ENCODE results near the gene FLYWCH2. TPM values are rescaled to one million over a fixed set of nuclear protein-coding genes. Genes with fewer than 3 reads are reported as not detected.

The FLYWCH2 gene
- total RNA-seq, 1 experiment from 2014 or later, result 33.7 TPM

DNA sequence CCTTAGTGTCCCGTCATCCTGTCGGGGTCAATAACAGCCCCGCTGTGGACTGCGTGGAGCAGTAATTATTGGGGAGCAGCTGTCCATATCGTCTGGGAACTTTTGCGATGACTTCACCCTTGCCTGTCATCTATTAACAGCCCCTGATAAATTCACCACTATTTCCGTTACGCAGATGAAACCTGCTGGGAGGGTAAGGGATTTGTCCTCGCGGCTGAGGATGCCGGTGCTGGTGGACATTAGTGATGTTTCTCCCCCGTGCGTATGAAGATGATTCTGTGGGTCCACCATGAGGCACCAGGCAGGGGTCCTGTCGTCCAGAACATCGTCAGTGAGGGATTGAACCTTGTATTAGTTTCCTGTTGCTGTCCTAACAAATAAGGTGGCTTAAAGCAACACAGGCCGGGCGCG lies 1.0 kb downstream of the FLYWCH2 start:
- intact Hi-C loops (cut with micrococcal nuclease), result no loop called here
- Histone ChIP-seq H3K9me2 (ENCODE audit: insufficient read depth) (no peaks in the 10 kb centered on the region), H3K9ac (ENCODE audit: low read length) (peak overlapping the region; percentile 93), H3K79me2 (ENCODE audit: insufficient read depth, low read length) (peaks cover 17% of the 10 kb centered on the region; the same call in 1 of the 2 replicates), H3K4me1 (ENCODE audit: control insufficient read depth in 1 of 2, insufficient read depth in 2 of 2, low read length in 2 of 2) (peaks cover 9 to 18% of the 10 kb centered on the region in 2 experiments), H3K9me3 (ENCODE audit: control insufficient read depth in 1 of 2, insufficient read depth in 1 of 2, low read depth in 1 of 2, low read length in 2 of 2) (peaks cover 0 to 7% of the 10 kb centered on the region in 2 experiments; a peak in 1 of 4 replicates), H3K4me3 (replicated peaks in 1 of 2; ENCODE audit: low read depth in 1 of 2, low read length in 2 of 2) (peak overlapping the region; percentile 80 to 98), H3K4me2 (ENCODE audit: low read length) (peak overlapping the region; percentile 94), H4K20me1 (ENCODE audit: insufficient read depth) (no peaks in the 10 kb centered on the region), H3K27ac (ENCODE audit: low read depth, low read length) (peak overlapping the region; percentile 78), H2AFZ (ENCODE audit: low read depth, low read length, poor library complexity, severe bottlenecking) (no peak overlapping the region), H3K27me3 (ENCODE audit: insufficient read depth, low read length) (no peaks in the 10 kb centered on the region), H3K36me3 (ENCODE audit: control insufficient read depth in 1 of 2, insufficient read depth in 2 of 2, low read length in 2 of 2) (no peaks in the 10 kb centered on the region)
- no peak for TF ChIP-seq YY1 (IDR thresholded peaks at IDR 0.05; ENCODE audit: extremely low read depth, insufficient replicate concordance, low read depth, low read length)
- no peak for TF ChIP-seq EZH2 (IDR thresholded peaks at IDR 0.05)
- TF ChIP-seq JUND (IDR thresholded peaks at IDR 0.05), result no peak
- TF ChIP-seq, protein P1, sequence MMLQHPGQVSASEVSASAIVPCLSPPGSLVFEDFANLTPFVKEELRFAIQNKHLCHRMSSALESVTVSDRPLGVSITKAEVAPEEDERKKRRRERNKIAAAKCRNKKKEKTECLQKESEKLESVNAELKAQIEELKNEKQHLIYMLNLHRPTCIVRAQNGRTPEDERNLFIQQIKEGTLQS (IDR thresholded peaks at IDR 0.05), result no peak
- TF ChIP-seq, protein P2, sequence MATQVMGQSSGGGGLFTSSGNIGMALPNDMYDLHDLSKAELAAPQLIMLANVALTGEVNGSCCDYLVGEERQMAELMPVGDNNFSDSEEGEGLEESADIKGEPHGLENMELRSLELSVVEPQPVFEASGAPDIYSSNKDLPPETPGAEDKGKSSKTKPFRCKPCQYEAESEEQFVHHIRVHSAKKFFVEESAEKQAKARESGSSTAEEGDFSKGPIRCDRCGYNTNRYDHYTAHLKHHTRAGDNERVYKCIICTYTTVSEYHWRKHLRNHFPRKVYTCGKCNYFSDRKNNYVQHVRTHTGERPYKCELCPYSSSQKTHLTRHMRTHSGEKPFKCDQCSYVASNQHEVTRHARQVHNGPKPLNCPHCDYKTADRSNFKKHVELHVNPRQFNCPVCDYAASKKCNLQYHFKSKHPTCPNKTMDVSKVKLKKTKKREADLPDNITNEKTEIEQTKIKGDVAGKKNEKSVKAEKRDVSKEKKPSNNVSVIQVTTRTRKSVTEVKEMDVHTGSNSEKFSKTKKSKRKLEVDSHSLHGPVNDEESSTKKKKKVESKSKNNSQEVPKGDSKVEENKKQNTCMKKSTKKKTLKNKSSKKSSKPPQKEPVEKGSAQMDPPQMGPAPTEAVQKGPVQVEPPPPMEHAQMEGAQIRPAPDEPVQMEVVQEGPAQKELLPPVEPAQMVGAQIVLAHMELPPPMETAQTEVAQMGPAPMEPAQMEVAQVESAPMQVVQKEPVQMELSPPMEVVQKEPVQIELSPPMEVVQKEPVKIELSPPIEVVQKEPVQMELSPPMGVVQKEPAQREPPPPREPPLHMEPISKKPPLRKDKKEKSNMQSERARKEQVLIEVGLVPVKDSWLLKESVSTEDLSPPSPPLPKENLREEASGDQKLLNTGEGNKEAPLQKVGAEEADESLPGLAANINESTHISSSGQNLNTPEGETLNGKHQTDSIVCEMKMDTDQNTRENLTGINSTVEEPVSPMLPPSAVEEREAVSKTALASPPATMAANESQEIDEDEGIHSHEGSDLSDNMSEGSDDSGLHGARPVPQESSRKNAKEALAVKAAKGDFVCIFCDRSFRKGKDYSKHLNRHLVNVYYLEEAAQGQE (IDR thresholded peaks at IDR 0.05; ENCODE audit: low read depth), result no peak
- no peak for TF ChIP-seq POLR2A (IDR thresholded peaks at IDR 0.05; ENCODE audit: borderline replicate concordance, extremely low read depth, insufficient read depth, insufficient read length)
- no peak for TF ChIP-seq TCF7L2 (IDR thresholded peaks at IDR 0.05; ENCODE audit: borderline replicate concordance, extremely low read depth, insufficient read depth, insufficient read length)
- no peak for TF ChIP-seq CBX3 (IDR thresholded peaks at IDR 0.05; ENCODE audit: low read depth)
- TF ChIP-seq, protein P3, sequence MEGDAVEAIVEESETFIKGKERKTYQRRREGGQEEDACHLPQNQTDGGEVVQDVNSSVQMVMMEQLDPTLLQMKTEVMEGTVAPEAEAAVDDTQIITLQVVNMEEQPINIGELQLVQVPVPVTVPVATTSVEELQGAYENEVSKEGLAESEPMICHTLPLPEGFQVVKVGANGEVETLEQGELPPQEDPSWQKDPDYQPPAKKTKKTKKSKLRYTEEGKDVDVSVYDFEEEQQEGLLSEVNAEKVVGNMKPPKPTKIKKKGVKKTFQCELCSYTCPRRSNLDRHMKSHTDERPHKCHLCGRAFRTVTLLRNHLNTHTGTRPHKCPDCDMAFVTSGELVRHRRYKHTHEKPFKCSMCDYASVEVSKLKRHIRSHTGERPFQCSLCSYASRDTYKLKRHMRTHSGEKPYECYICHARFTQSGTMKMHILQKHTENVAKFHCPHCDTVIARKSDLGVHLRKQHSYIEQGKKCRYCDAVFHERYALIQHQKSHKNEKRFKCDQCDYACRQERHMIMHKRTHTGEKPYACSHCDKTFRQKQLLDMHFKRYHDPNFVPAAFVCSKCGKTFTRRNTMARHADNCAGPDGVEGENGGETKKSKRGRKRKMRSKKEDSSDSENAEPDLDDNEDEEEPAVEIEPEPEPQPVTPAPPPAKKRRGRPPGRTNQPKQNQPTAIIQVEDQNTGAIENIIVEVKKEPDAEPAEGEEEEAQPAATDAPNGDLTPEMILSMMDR (IDR thresholded peaks at IDR 0.05 in 2 of 3, conservative IDR thresholded peaks at IDR 0.05 in 1 of 3; ENCODE audit: borderline replicate concordance in 1 of 3, insufficient read depth in 1 of 3, low read depth in 2 of 3, low read length in 2 of 3), result no peak
- TF ChIP-seq EGR1 (IDR thresholded peaks at IDR 0.05; ENCODE audit: low read depth), result no peak
- TF ChIP-seq POLR2AphosphoS5 (IDR thresholded peaks at IDR 0.05; ENCODE audit: low read depth, low read length), result no peak
- TF ChIP-seq, protein P4, sequence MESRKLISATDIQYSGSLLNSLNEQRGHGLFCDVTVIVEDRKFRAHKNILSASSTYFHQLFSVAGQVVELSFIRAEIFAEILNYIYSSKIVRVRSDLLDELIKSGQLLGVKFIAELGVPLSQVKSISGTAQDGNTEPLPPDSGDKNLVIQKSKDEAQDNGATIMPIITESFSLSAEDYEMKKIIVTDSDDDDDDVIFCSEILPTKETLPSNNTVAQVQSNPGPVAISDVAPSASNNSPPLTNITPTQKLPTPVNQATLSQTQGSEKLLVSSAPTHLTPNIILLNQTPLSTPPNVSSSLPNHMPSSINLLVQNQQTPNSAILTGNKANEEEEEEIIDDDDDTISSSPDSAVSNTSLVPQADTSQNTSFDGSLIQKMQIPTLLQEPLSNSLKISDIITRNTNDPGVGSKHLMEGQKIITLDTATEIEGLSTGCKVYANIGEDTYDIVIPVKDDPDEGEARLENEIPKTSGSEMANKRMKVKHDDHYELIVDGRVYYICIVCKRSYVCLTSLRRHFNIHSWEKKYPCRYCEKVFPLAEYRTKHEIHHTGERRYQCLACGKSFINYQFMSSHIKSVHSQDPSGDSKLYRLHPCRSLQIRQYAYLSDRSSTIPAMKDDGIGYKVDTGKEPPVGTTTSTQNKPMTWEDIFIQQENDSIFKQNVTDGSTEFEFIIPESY (IDR thresholded peaks at IDR 0.05; ENCODE audit: extremely low read depth, insufficient replicate concordance, low read length), result no peak
- no peak for TF ChIP-seq CEBPB (IDR thresholded peaks at IDR 0.05; ENCODE audit: low read depth)
- TF ChIP-seq SIN3A (IDR thresholded peaks at IDR 0.05; ENCODE audit: low read depth), result no peak
- TF ChIP-seq, protein P5, sequence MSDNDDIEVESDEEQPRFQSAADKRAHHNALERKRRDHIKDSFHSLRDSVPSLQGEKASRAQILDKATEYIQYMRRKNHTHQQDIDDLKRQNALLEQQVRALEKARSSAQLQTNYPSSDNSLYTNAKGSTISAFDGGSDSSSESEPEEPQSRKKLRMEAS (IDR thresholded peaks at IDR 0.05), result no peak
- no peak for TF ChIP-seq SRF (IDR thresholded peaks at IDR 0.05; ENCODE audit: low read depth)
- TF ChIP-seq FOSL1 (IDR thresholded peaks at IDR 0.05; ENCODE audit: low read depth), result no peak
- CTCF ChIA-PET, result interaction anchor here (0.7 to 2.1 kb wide), 3 partner anchors 9 to 28 kb away, joined by 3 to 8 read pairs (median 3); partner anchors contain the start of gene FLYWCH1
- BruUV-seq (replicated peaks), result no TSS peak
- POLR2A ChIA-PET, result interaction anchor here (1.4 to 2.8 kb wide), 2 partner anchors 21 to 43 kb away, joined by 5 to 21 read pairs; no protein-coding TSS in a partner anchor
- ATAC-seq (no peak), DNase-seq (ENCODE audit: low read depth, low spot score) (no peak)
- RAD21 ChIA-PET (ENCODE audit: low non-redundant PET in 1 of 2, low total read pairs in 2 of 2, uncharacterized antibody in 2 of 2, unreplicated experiment in 2 of 2), result no interaction called here
